ENCODE results near the gene ZNF614.
"Not testable (repeated sequence)": the region's sequence is repeated elsewhere in the genome, so short reads cannot be mapped to it uniquely, and the experiment has no call there.

ZNF614 gene

DNA sequence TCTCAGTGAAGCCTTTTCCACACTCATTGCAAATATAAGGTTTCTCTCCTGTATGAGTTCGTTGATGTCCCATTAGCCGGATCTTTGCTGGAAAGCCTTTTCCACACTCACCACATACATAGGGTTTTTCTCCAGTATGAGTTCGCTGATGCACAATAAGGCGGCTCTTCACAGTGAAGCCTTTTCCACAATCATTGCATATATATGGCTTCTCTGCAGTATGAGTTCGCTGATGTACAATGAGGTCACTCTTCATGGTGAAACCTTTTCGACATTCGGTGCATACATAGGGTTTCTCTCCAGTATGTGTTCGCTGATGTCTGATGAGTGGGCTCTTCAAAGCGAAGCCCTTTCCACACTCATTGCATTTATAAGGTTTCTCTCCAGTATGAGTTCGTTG lies 34.8 kb downstream of the ZNF614 start:
- in situ Hi-C loops (cut with HindIII; ENCODE audit: low sequenced_read_pairs): no loop called here

DNA sequence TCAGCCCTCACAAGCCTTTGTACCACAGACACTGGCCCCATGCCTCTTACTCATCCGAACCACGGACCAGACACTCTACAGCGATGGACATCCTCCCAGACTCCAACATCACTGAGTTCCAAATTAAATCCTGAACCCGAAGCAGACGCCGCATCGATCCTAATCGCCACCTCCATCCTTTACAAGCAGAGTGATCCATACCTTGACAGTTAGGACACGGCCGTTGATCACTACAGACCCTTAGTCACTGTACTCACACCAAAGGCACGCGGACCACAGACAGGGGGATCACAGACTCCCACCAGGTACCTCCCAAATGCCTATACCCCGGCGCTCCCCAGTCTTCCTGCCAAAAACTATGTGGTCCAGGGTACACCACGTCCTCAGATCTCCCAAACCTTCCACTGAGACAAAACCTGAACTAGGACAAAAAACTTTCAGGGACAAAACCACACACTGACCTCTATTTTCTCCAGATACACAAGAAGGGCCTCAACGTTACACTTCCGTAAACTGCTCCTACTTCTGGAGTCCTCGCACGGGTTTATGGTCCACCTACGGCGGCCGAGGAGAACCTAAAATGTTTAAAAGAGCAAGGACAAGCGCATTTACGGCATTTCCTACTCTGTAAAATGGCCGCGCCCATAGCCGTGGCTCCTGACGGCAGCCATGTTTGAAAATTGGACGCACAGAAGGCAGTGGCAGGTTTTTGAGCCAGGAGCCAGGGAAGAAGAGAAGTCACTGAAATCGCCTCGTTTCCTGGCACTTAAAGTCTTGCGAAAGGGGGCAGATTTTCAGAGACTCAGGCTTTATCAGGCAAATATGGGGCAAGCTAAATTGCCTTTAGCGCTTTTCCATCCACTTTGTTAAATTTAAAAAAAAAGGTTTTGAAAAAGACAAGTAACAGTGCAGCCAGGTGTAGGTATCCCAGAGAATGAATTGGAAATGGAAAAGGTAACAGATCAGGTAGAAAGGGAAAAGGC lies 41.6 kb downstream of the ZNF614 start, which contains the start of gene ZNF350:
Gene ZNF350, minus strand, starts transcription at position 532 of the 983 bp plus-strand sequence. CDS start 12,480 bp downstream, outside the sequence.
- in situ Hi-C loops (cut with HindIII; ENCODE audit: low sequenced_read_pairs): no loop called here

DNA sequence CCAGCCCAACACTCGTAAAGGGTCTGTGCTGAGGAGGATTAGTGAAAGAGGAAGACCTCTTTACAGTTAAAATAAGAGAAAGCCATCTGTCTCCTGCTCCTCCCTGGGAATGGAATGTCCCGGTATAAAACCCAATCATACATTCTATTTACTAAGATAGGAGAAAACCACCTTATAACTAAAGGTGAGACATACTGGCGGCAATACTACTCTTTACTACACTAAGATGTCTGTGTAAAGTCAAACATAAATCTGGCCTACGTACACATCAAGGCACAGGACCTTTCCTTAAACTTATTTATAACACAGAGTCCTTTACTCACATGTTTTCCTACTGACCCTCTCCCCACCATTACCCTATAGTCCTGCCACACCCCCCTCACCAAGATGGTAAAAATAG lies 44.8 kb downstream of the ZNF614 start:
- in situ Hi-C loops (cut with HindIII; ENCODE audit: low sequenced_read_pairs): no loop called here

DNA sequence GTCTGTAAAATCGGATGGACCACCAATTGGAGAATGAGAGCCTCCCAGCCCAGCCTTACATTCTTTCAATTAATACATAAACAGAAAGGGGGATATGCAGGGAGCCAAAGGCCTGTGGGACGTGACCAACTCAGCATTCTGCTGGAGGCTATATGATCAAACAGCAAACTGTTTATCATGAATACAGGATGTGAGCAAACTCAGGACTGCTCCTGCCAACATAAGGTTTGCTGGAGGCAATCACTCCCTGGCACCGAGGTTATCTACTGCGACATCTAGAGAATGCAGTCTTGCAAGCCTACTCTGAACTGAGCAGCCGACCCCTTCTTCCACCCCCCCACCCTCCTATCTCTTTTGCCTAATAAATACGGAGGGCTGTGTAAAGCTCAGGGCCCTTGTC lies 47.3 kb downstream of the ZNF614 start:
- in situ Hi-C loops (cut with HindIII; ENCODE audit: low sequenced_read_pairs): not testable (repeated sequence)

DNA sequence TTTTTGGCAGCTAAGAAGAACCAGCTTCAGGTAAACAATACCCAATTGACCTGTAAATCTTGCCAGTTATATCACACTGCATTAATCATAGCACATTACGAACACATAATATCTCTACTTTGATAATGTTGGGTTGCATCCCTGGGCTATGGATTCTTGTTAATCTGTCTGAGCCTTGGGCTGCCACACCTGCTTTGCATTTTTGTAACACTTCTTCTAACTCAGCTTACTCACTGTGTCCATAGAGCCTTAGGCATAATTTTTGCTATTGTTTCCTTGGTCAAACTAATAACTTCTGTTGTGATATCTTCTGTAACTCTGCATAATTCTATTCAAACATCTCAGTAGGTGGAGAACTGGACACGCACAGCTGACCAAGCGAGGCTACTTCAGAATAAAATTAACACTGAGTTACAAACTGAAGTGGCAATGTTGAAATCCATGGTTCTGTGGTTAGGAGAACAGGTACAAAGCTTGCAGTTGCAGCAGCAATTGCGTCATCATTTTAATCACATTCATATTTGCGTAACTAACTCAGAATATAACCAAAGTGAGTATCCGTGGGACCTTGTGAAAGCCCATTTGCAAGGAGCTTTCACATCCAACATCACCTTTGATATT lies 48.0 kb downstream of the ZNF614 start:
- in situ Hi-C loops (cut with HindIII; ENCODE audit: low sequenced_read_pairs): no loop called here

DNA sequence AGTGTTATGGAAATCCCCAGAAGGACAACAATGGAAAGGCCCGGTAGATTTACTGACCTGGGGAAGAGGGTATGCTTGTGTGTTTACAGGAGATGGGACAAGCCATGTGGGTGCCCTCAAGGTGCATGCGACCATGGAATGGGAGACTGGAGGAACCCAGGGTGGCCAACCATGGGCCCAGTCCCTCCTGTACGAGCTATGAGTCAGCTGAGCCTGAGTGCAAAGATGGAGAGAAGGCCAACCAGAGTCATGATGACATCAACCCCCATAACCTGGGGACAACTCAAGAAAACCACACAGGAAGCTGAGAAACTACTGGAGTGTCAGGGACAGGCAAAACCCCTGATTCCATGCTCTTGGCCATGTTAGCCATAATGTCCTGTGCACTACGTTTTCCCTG lies 49.3 kb downstream of the ZNF614 start:
- in situ Hi-C loops (cut with HindIII; ENCODE audit: low sequenced_read_pairs): no loop called here

DNA sequence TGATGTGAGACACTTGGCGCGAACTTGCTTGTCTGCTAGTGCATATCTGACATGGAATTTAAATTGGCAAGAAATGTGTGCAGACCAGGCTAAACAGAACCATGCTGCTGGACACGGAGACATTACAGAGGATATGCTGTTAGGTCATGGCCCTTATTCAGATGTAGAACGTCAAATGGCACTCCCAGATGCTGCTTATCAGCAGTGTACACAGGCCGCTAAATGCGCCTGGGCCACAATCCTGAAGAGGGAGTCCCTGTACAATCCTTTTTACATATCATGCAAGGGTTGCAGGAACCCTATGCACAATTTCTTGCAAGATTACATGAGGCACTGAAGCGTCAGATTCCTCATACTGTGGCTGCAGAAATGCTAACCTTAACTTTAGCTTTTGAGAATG lies 50.8 kb downstream of the ZNF614 start:
- in situ Hi-C loops (cut with HindIII; ENCODE audit: low sequenced_read_pairs): no loop called here

DNA sequence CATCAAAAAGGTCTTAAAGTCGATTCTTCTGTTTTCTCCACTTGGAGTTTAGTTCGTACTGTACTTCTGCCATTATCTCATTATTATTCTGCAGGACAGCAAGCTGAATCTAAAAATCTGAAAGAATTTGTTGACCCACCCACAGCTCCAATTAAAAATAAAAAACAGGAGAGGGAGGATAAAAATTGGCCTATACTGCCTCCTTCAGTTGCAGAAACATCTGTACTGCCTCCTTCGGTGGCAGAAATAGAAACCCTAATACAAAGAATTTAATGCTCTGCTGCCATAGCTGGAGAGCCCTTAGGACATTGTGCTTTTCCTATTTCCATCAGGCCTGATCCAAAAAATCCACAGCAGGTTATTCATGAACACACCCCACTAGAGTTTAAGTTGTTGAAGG lies 51.3 kb downstream of the ZNF614 start:
- in situ Hi-C loops (cut with HindIII; ENCODE audit: low sequenced_read_pairs): no loop called here

DNA sequence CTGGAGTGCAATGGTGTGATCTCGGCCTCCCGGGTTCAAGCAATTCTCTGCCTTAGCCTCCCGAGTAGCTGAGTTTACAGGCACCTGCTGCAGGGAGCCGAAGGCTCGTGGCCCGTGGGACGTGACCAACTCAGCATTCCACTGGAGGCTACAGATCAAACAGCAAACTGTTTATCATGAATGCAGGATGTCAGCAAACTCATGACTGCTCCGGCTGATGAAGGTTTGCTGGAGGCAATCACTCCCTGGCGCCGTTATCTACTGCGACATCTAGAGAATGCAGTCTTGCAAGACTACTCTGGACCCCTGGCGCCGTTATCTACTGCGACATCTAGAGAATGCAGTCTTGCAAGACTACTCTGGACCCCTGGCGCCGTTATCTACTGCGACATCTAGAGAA lies 52.4 kb downstream of the ZNF614 start:
- in situ Hi-C loops (cut with HindIII; ENCODE audit: low sequenced_read_pairs): not testable (repeated sequence)

DNA sequence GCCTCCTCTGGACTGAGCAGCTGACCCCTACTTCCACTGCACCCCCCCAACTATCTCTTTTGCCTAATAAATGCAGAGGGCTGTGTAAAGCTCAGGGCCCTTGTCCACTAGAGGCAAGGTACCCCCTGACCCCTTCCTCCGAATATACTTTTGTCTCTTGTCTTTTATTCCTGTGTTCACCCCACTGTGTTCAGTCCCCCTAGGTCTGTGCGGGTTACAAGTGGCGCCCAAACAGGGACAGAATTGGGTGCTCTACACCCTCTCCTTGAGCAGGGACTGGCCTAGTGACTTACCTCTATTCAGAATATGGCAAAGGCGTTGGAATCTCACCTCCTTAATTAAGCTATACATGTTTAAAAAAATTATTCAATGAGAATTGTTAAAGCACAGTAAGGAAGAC lies 56.6 kb downstream of the ZNF614 start:
- in situ Hi-C loops (cut with HindIII; ENCODE audit: low sequenced_read_pairs): no loop called here

DNA sequence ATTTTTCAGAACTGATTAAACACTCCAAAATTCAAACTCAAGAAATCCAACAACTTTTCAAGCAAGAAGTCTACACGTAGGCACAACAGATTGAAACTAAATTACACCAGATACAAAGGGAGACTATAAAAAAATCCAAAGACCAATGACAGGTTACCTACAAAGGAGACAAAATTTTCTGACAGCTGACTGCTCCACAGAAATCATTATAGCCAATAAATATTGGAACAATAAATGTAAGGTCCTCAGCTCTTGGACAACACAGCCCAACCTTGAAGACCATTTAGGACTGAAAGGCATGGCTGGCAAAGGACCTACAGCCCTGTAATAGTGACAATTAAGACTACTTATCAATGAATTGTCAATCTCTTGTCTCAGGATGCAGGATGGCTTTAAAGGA lies 57.5 kb downstream of the ZNF614 start:
- in situ Hi-C loops (cut with HindIII; ENCODE audit: low sequenced_read_pairs): no loop called here

DNA sequence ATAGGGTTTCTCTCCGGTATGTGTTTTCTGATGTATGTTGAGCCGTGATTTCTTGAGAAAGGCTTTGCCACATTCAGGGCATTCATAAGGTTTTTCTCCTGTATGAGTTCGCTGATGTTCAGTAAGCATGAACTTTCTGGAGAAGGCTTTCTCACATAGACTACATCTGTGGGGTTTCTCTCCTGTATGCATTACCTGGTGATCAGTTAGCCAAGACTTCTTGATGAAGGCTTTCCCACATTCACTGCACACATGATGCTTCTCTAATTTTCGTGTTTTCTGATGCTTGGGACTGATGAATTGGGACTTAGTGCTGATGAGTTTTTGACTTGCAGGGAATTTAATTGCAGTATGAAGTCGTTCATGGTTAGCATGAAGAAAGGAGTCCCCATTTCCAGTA lies 62.6 kb downstream of the ZNF614 start:
- in situ Hi-C loops (cut with HindIII; ENCODE audit: low sequenced_read_pairs): no loop called here
